H1 (cell line): ENCODE results near the gene RARB. TPM values are rescaled to one million over a fixed set of nuclear protein-coding genes. Genes with fewer than 3 reads are reported as not detected.

Source experiments
- CTCF ChIA-PET: fragments of 300-600 bp; sonication (Branson Sonifier 250); formaldehyde crosslinking; loops from one replicate; lab custom pipeline; 2021; ENCODE audit not compliant: partially characterized antibody; lab: Charles Lee
- POLR2A ChIA-PET: fragments of 300-600 bp; sonication (Branson Sonifier 250); formaldehyde crosslinking; loops from one replicate; lab custom pipeline; 2021; ENCODE audit warnings: inconsistent platforms; ENCODE audit not compliant: partially characterized antibody; lab: Charles Lee
- DNase-seq, 2 experiments: peaks; one replicate each; pipeline versions ENCODE4 v3.0.0 to v3.0.0-alpha.2; 2010 to 2022; ENCODE audit warnings: low spot score in 2 of 2, low read depth in 1 of 2, mixed read lengths in 1 of 2
- FAIRE-seq: peaks from 2 replicates; lab custom pipeline; 2011; peaks lifted over from hg19 to GRCh38; lab: Jason Lieb, UNC
- H2AFZ ChIP-seq: 2 replicates; pipeline ENCODE4 v1.8.1; 2012; ENCODE audit warnings: low read length, inconsistent platforms
- H2AK5ac ChIP-seq: 2 replicates; pipeline ENCODE4 v1.6.1; 2013; ENCODE audit warnings: low read depth, low read length
- H2BK120ac ChIP-seq: replicated peaks from 2 replicates; pipeline ENCODE3; 2013; ENCODE audit warnings: low read depth, low read length, inconsistent platforms
- H2BK12ac ChIP-seq: 2 replicates; pipeline ENCODE4 v1.6.1; 2013; ENCODE audit warnings: low read depth, low read length
- H2BK15ac ChIP-seq: 2 replicates; pipeline ENCODE4 v1.6.1; 2013; ENCODE audit warnings: low read length
- H2BK20ac ChIP-seq: 2 replicates; pipeline ENCODE4 v1.6.1; 2013; ENCODE audit warnings: low read length
- H2BK5ac ChIP-seq: 2 replicates; pipeline ENCODE4 v1.6.1; 2013; ENCODE audit warnings: low read depth, low read length
- H3K14ac ChIP-seq: 2 replicates; pipeline ENCODE4 v1.6.1; 2013; ENCODE audit warnings: inconsistent platforms; ENCODE audit not compliant: insufficient read length
- H3K18ac ChIP-seq: 2 replicates; pipeline ENCODE4 v1.6.1; 2013; ENCODE audit warnings: low read length; ENCODE audit errors: extremely low read depth
- H3K23ac ChIP-seq: 2 replicates; pipeline ENCODE4 v1.6.1; 2013; ENCODE audit warnings: inconsistent platforms; ENCODE audit not compliant: insufficient read length
- H3K23me2 ChIP-seq: 2 replicates; pipeline ENCODE4 v1.6.1; 2013; ENCODE audit warnings: low read depth, low read length
- H3K27ac ChIP-seq: 2 replicates; pipeline ENCODE4 v1.6.1; 2011; ENCODE audit warnings: low read depth, low read length, inconsistent platforms
- H3K27me3 ChIP-seq, 4 experiments: replicated peaks in 1 of 4; 1 replicate in 1 of 4; 2 replicates in 3 of 4; pipeline versions ENCODE4 v1.6.1 to v1.8.1; 2011 to 2013; ENCODE audit warnings: low read length in 3 of 4, mild to moderate bottlenecking in 3 of 4, inconsistent platforms in 2 of 4, mixed read lengths in 2 of 4, moderate library complexity in 1 of 4; ENCODE audit not compliant: control insufficient read depth in 3 of 4, insufficient read depth in 3 of 4; ENCODE audit errors: extremely low read depth in 1 of 4
- H3K36me3 ChIP-seq, 4 experiments: 2 replicates each; pipeline versions ENCODE4 v1.6.1 to v1.8.1; 2011 to 2013; ENCODE audit warnings: mild to moderate bottlenecking in 4 of 4, low read length in 3 of 4, moderate library complexity in 2 of 4, control low read depth in 1 of 4, inconsistent platforms in 1 of 4; ENCODE audit not compliant: insufficient read depth in 4 of 4, control insufficient read depth in 2 of 4
- H3K4ac ChIP-seq: replicated peaks from 2 replicates; pipeline ENCODE3; 2013; ENCODE audit warnings: low read length, low read depth, mixed read lengths, inconsistent platforms; ENCODE audit not compliant: insufficient read length
- H3K4me1 ChIP-seq, 4 experiments: replicated peaks in 1 of 4; 1 replicate in 1 of 4; 2 replicates in 3 of 4; pipeline versions ENCODE4 v1.6.1 to v1.8.1; 2011 to 2013; ENCODE audit warnings: low read length in 3 of 4, inconsistent platforms in 2 of 4, mixed read lengths in 1 of 4; ENCODE audit not compliant: insufficient read depth in 4 of 4, control insufficient read depth in 3 of 4
- H3K4me2 ChIP-seq, 2 experiments: 2 replicates each; pipeline versions ENCODE4 v1.6.1 to v1.8.1; 2011 to 2013; ENCODE audit warnings: low read depth in 2 of 2, low read length in 2 of 2, control low read depth in 1 of 2, inconsistent platforms in 1 of 2, mild to moderate bottlenecking in 1 of 2; ENCODE audit not compliant: insufficient read depth in 1 of 2
- H3K4me3 ChIP-seq, 4 experiments: fragments of 200-600, 300-600 bp in 1 of 4; sonication (generic), shearing (Covaris generic), sonication (Bioruptor Twin) in 1 of 4; 2 replicates each; pipeline versions ENCODE4 v1.5.1 to v1.8.1; 2011 to 2016; ENCODE audit warnings: low read length in 4 of 4, low read depth in 3 of 4, control low read depth in 2 of 4, inconsistent platforms in 2 of 4, mild to moderate bottlenecking in 2 of 4, mixed read lengths in 1 of 4, moderate library complexity in 1 of 4; ENCODE audit not compliant: insufficient read depth in 2 of 4; ENCODE audit errors: extremely low read depth in 1 of 4
- H3K56ac ChIP-seq: replicated peaks from 2 replicates; pipeline ENCODE3; 2013; ENCODE audit warnings: low read depth, mild to moderate bottlenecking, mixed read lengths, low read length, inconsistent platforms; ENCODE audit not compliant: insufficient read length
- H3K79me1 ChIP-seq: 2 replicates; pipeline ENCODE4 v1.6.1; 2013; ENCODE audit warnings: low read depth, low read length, control low read depth
- H3K79me2 ChIP-seq, 2 experiments: 2 replicates each; pipeline versions ENCODE4 v1.6.1 to v1.8.1; 2012 to 2013; ENCODE audit warnings: low read length in 2 of 2, mild to moderate bottlenecking in 2 of 2, inconsistent platforms in 1 of 2; ENCODE audit not compliant: insufficient read depth in 2 of 2, control insufficient read depth in 1 of 2
- H3K9ac ChIP-seq, 4 experiments: replicated peaks in 1 of 4; 1 replicate in 1 of 4; 2 replicates in 3 of 4; pipeline versions ENCODE4 v1.6.1 to v1.8.1; 2011 to 2013; ENCODE audit warnings: low read depth in 3 of 4, low read length in 3 of 4, control low read depth in 2 of 4, mild to moderate bottlenecking in 2 of 4, moderate library complexity in 2 of 4, inconsistent platforms in 1 of 4; ENCODE audit errors: extremely low read depth in 1 of 4
- H3K9me3 ChIP-seq, 2 experiments: 2 replicates each; pipeline versions ENCODE4 v1.6.1 to v1.8.1; 2012 to 2013; ENCODE audit warnings: mild to moderate bottlenecking in 2 of 2, moderate library complexity in 2 of 2, control low read depth in 1 of 2, inconsistent platforms in 1 of 2, low read depth in 1 of 2, low read length in 1 of 2, mixed read lengths in 1 of 2; ENCODE audit not compliant: insufficient read depth in 2 of 2
- H4K20me1 ChIP-seq, 2 experiments: replicated peaks in 1 of 2; 2 replicates each; pipeline versions ENCODE3 to v1.8.1; 2011 to 2013; ENCODE audit warnings: inconsistent platforms in 2 of 2, low read length in 2 of 2, mild to moderate bottlenecking in 1 of 2; ENCODE audit not compliant: insufficient read depth in 2 of 2, control insufficient read depth in 1 of 2
- H4K5ac ChIP-seq: 2 replicates; pipeline ENCODE4 v1.6.1; 2013; ENCODE audit warnings: low read length, low read depth, mixed read lengths, inconsistent platforms; ENCODE audit not compliant: insufficient read length
- H4K8ac ChIP-seq: 2 replicates; pipeline ENCODE4 v1.8.0; 2013; ENCODE audit warnings: mild to moderate bottlenecking, moderate library complexity, low read length, inconsistent platforms; ENCODE audit not compliant: insufficient read depth; ENCODE audit errors: extremely low read depth
- H4K91ac ChIP-seq: replicated peaks from 2 replicates; pipeline ENCODE3; 2013; ENCODE audit warnings: low read length, mixed read lengths, inconsistent platforms; ENCODE audit not compliant: insufficient read length
- CHD2 ChIP-seq: IDR thresholded peaks from 2 replicates; pipeline ENCODE4 v1.6.1; 2012; ENCODE audit warnings: low read length, improper control_type of control experiment
- HDAC2 ChIP-seq, 2 experiments: fragments of 300-600 bp in 1 of 2; sonication (generic) in 1 of 2; IDR thresholded peaks; 2 replicates each; pipeline ENCODE4 v1.6.1; 2011 to 2012; ENCODE audit warnings: low read depth in 2 of 2, low read length in 2 of 2, mild to moderate bottlenecking in 2 of 2, moderate library complexity in 2 of 2, borderline replicate concordance in 1 of 2, inconsistent platforms in 1 of 2
- KDM1A ChIP-seq: fragments of 200-600, 300-600 bp; sonication (generic); IDR thresholded peaks from 2 replicates; pipeline ENCODE4 v1.7.1; 2016; ENCODE audit warnings: mild to moderate bottlenecking, low read length, borderline replicate concordance
- POLR2AphosphoS5 ChIP-seq: IDR thresholded peaks from 2 replicates; pipeline ENCODE4 v1.6.1; 2011; ENCODE audit warnings: low read depth, low read length
- RXRA ChIP-seq: IDR thresholded peaks from 2 replicates; pipeline ENCODE4 v1.6.1; 2011; ENCODE audit warnings: low read depth, mild to moderate bottlenecking, low read length, moderate library complexity; ENCODE audit not compliant: insufficient read depth
- WGBS, 2 experiments: shearing (Covaris generic) in 1 of 2; methylation state at CpG; one replicate each; pipeline versions ENCODE4 v1.1.6 to v1.1.7; 2013 to 2015; ENCODE audit warnings: low lambda C conversion rate in 2 of 2, mixed read lengths in 2 of 2, inconsistent platforms in 1 of 2, low coverage in 1 of 2, missing lambda C conversion rate in 1 of 2; ENCODE audit not compliant: insufficient replicate concordance in 2 of 2, insufficient coverage in 1 of 2, insufficient read length in 1 of 2; ENCODE audit errors: extremely low coverage in 1 of 2, missing lambda C conversion rate in 1 of 2; 5-methylcytosine and 5-hydroxymethylcytosine counted together
- polyA plus RNA-seq, 7 experiments: library from polyadenylated mRNA; depleted of rRNA in 3 of 7; stranded (reverse) in 5 of 7; unstranded in 2 of 7; fragments of >200 nt in 5 of 7; fragments of 200-250 nt in 2 of 7; gene quantifications; 1 replicate in 5 of 7; 2 replicates in 1 of 7; 4 replicates in 1 of 7; pipeline versions ENCODE4 v1.2.1 to v1.2.3, GENCODE V29; 2011 to 2013; ENCODE audit warnings: missing spikeins in 2 of 7, mixed read lengths in 2 of 7
- total RNA-seq: library from RNA; stranded (reverse); fragmentation: NEBNext Ultra II Directional; extraction: Animal tissue kit (Norgen Biotek cat#: 25700); gene quantifications from 2 replicates; pipeline ENCODE4 v1.2.1, GENCODE V29; 2021

RARB gene
- total and polyA plus RNA-seq, 2 of the 8 experiments (the other 6 are each of a cell fraction or from before 2014, with no cell fraction given) = 0.15 to 0.22 TPM

DNA sequence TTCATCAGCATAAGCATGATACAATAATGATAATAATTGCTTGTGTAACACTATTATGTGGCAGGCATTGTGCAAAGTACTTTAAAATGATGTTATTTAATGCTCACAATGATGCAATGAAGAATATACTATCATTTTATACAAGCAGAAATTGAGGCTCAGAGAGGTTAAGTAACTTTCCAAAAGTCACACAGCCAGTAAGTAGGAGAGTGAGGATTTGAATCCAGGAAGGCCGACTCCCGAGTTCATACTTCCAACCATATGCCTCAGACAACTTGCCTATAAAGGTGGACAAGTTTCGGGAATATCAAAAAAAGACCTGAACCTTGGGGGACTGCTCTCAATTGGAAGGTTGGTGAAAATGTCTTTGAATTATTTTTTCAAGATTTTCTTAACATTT is 19.9 kb downstream of the RARB start:
- no peak overlapping the region for H3K56ac ChIP-seq
- H3K23me2 ChIP-seq = no peaks in the 10 kb centered on the region
- no peaks in the 10 kb centered on the region for H3K36me3 ChIP-seq
- no peak overlapping the region for H3K4ac ChIP-seq
- FAIRE-seq (no peak), DNase-seq (no peak)
- no peak overlapping the region for H4K8ac ChIP-seq
- ChIA-PET CTCF (no interaction called here), POLR2A (no interaction called here)
- H2BK12ac ChIP-seq = no peak overlapping the region
- H3K27ac ChIP-seq = no peak overlapping the region
- no peak overlapping the region for H3K4me3 ChIP-seq
- no peaks in the 10 kb centered on the region for H3K79me1 ChIP-seq
- H2BK15ac ChIP-seq = no peak overlapping the region
- H3K23ac ChIP-seq = no peak overlapping the region
- TF ChIP-seq RXRA = no peak
- no peak for TF ChIP-seq POLR2AphosphoS5
- peak in 1 of 2 experiments; percentile 84; a peak in 1 of 4 replicates for TF ChIP-seq HDAC2 (IDR thresholded peaks at IDR 0.05; ENCODE audit: borderline replicate concordance in 1 of 2, low read depth in 2 of 2, low read length in 2 of 2)
- TF ChIP-seq CHD2 = no peak
- peak; percentile 96 for TF ChIP-seq KDM1A
- H3K9me3 ChIP-seq = no peaks in the 10 kb centered on the region
- H2BK20ac ChIP-seq = no peak overlapping the region
- no peak overlapping the region for H2AK5ac ChIP-seq
- no peak overlapping the region for H2BK120ac ChIP-seq
- peaks cover 0 to 2% (median 0%) of the 10 kb centered on the region in 4 experiments; a peak in 3 of 7 replicates for H3K4me1 ChIP-seq
- 96% methylated on average over 3 of the region's 3 CpGs; no CpG with 5 or more reads in 1 of the 2 experiments for WGBS, 2 experiments
- H2AFZ ChIP-seq = no peak overlapping the region
- no peaks in the 10 kb centered on the region for H4K20me1 ChIP-seq
- H3K4me2 ChIP-seq = no peak overlapping the region
- no peak overlapping the region for H4K91ac ChIP-seq
- no peak overlapping the region for H3K14ac ChIP-seq
- no peaks in the 10 kb centered on the region for H3K79me2 ChIP-seq
- no peak overlapping the region for H4K5ac ChIP-seq
- no peak overlapping the region for H3K18ac ChIP-seq
- no peak overlapping the region for H3K9ac ChIP-seq
- no peaks in the 10 kb centered on the region for H3K27me3 ChIP-seq
- H2BK5ac ChIP-seq = no peak overlapping the region
